Spleen (tissue), 11 donors: Measurements from ENCODE around the gene NEDD4. TPM values are rescaled to one million over a fixed set of nuclear protein-coding genes. Genes with fewer than 3 reads are reported as not detected.
"Not testable (repeated sequence)": the region's sequence is repeated elsewhere in the genome, so short reads cannot be mapped to it uniquely, and the experiment has no call there.

Experiments used
- DNase-seq: peaks from one replicate; pipeline ENCODE4 v3.0.0-alpha.2; 2020
- H3K27ac ChIP-seq, 8 donors: fragments of 200-600 bp; sonication (generic) in 7 of 8; 1 replicate in 4 of 8; 2 replicates in 4 of 8; pipeline versions ENCODE4 v1.5.0 to v1.8.0; 2016 to 2021; ENCODE audit warnings: inconsistent platforms in 4 of 8, mild to moderate bottlenecking in 4 of 8, moderate library complexity in 1 of 8
- H3K27me3 ChIP-seq, 7 donors: fragments of 200-600 bp; sonication (generic) in 6 of 7; replicated peaks in 1 of 7; 1 replicate in 4 of 7; 2 replicates in 3 of 7; pipeline versions ENCODE4 v1.5.0 to v1.8.0; 2016 to 2021; ENCODE audit warnings: inconsistent platforms in 3 of 7, mild to moderate bottlenecking in 1 of 7
- H3K36me3 ChIP-seq, 6 donors: fragments of 200-600 bp; sonication (generic) in 5 of 6; 1 replicate in 4 of 6; 2 replicates in 2 of 6; pipeline versions ENCODE4 v1.5.0 to v1.8.0; 2016 to 2021; ENCODE audit warnings: inconsistent platforms in 2 of 6
- H3K4me1 ChIP-seq, 6 donors: fragments of 200-600 bp; sonication (generic) in 5 of 6; 1 replicate in 3 of 6; 2 replicates in 3 of 6; pipeline versions ENCODE4 v1.5.0 to v1.8.0; 2016 to 2021; ENCODE audit warnings: inconsistent platforms in 3 of 6
- H3K4me3 ChIP-seq, 8 donors: fragments of 200-600 bp; sonication (generic) in 7 of 8; 1 replicate in 4 of 8; 2 replicates in 4 of 8; pipeline versions ENCODE4 v1.5.0 to v1.8.0; 2016 to 2021; ENCODE audit warnings: inconsistent platforms in 4 of 8, mild to moderate bottlenecking in 4 of 8, moderate library complexity in 2 of 8
- H3K9me3 ChIP-seq, 8 donors: fragments of 200-600 bp; sonication (generic) in 7 of 8; 1 replicate in 4 of 8; 2 replicates in 4 of 8; pipeline versions ENCODE4 v1.5.0 to v1.8.0; 2016 to 2021; ENCODE audit warnings: inconsistent platforms in 4 of 8
- POLR2A ChIP-seq, 3 donors: fragments of 450-650 bp; IDR thresholded peaks; one replicate each; pipeline ENCODE4 v1.5.1; 2017; ENCODE audit warnings: antibody characterized with exemption in 3 of 3, mild to moderate bottlenecking in 1 of 3
- POLR2AphosphoS5 ChIP-seq, 3 donors: sonication (generic); formaldehyde crosslinking; IDR thresholded peaks; one replicate each; pipeline ENCODE4 v1.5.1; 2017; ENCODE audit warnings: antibody characterized with exemption in 3 of 3
- WGBS, 5 donors: extraction: QIAGEN DNeasy Blood & Tissue Kit in 3 of 5; methylation state at CpG; one replicate each; pipeline versions ENCODE4 v1.1.5 to v1.1.7; 2013 to 2018; 5-methylcytosine and 5-hydroxymethylcytosine counted together
- intact Hi-C: fragments of 100-400 bp; cut with DNase I; formaldehyde crosslinking; loops from one replicate; pipeline ENCODE4 v1.15.0; 2023; ENCODE audit warnings: low total_unique reads
- polyA plus RNA-seq, 3 donors: library from polyadenylated mRNA; stranded (reverse); fragments of 200-250 nt; gene quantifications; one replicate each; pipeline ENCODE4 v1.2.1, GENCODE V29; 2013
- total RNA-seq, 7 donors: library from RNA; depleted of rRNA in 3 of 7; stranded (reverse); fragments of >200 nt in 3 of 7; fragmentation: NEBNext Ultra II Directional in 4 of 7; extraction: Animal tissue kit (Norgen Biotek cat#: 25700) in 4 of 7; gene quantifications; one replicate each; pipeline versions ENCODE4 v1.1.0 to v1.2.1, GENCODE V29; 2016 to 2021
- TF ChIP-seq, protein P1 (sequence below), 11 experiments: fragments of 200-600 bp in 7 of 11; fragments of 450-650 bp in 4 of 11; sonication (generic) in 4 of 11; IDR thresholded peaks in 8 of 11; conservative IDR thresholded peaks in 3 of 11; 1 replicate in 7 of 11; 2 replicates in 4 of 11; pipeline versions ENCODE4 v1.4.0 to v1.8.0; 2016 to 2021; ENCODE audit warnings: antibody characterized with exemption in 11 of 11, inconsistent platforms in 4 of 11, mild to moderate bottlenecking in 1 of 11
- donor health status: healthy with polysubstance abuse.
- donor health status: DM: no; HTN: no; CAD: no; lungs with moderate emphysema.
- donor health status: DM: no; HTN: no; CAD: no.
- donor health status: Bipolar disorder and iron deficiency.
- donor health status: healthy.
- donor health status: DM: no; HTN: no; CAD: no.
- donor health status: DM: yes; HTN: yes; CAD: no.

The NEDD4 gene
- total and polyA plus RNA-seq, 10 donors: 1.5 to 22.0 (median 16.7) TPM

DNA sequence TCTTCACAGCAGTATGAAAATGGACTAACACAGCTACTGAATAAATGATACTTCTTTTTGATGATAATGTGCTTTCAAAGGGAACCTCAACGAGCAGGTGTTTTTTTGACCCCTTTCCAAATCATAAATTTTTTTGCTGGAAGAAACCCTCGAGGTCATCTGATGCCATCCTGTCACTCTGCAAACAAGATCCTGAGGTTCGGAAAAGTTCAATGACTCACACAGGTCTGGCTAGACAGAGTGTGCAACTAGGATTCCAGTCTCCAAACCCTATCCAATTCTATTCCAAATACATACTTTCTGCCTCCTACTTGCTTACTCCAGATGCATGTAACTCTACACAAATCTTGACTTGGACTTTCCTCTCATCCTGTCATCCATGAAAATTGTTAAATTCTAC is 124.7 kb downstream of the NEDD4 start:
- 68 to 93% (median 81%) methylated on average over 3 of the region's 3 CpGs for WGBS, 5 donors
- Histone ChIP-seq H3K4me3 (no peak overlapping the region), H3K9me3 (no peaks in the 10 kb centered on the region), H3K36me3 (peaks cover 0 to 8% (median 0%) of the 10 kb centered on the region in 6 donors), H3K27ac (no peak overlapping the region), H3K27me3 (no peaks in the 10 kb centered on the region), H3K4me1 (no peaks in the 10 kb centered on the region)
- no peak for TF ChIP-seq POLR2A (IDR thresholded peaks at IDR 0.05)
- TF ChIP-seq, protein P1, sequence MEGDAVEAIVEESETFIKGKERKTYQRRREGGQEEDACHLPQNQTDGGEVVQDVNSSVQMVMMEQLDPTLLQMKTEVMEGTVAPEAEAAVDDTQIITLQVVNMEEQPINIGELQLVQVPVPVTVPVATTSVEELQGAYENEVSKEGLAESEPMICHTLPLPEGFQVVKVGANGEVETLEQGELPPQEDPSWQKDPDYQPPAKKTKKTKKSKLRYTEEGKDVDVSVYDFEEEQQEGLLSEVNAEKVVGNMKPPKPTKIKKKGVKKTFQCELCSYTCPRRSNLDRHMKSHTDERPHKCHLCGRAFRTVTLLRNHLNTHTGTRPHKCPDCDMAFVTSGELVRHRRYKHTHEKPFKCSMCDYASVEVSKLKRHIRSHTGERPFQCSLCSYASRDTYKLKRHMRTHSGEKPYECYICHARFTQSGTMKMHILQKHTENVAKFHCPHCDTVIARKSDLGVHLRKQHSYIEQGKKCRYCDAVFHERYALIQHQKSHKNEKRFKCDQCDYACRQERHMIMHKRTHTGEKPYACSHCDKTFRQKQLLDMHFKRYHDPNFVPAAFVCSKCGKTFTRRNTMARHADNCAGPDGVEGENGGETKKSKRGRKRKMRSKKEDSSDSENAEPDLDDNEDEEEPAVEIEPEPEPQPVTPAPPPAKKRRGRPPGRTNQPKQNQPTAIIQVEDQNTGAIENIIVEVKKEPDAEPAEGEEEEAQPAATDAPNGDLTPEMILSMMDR (IDR thresholded peaks at IDR 0.05 in 8 of 11, conservative IDR thresholded peaks at IDR 0.05 in 3 of 11): no peak
- DNase-seq: no peak
- intact Hi-C loops: no loop called here

DNA sequence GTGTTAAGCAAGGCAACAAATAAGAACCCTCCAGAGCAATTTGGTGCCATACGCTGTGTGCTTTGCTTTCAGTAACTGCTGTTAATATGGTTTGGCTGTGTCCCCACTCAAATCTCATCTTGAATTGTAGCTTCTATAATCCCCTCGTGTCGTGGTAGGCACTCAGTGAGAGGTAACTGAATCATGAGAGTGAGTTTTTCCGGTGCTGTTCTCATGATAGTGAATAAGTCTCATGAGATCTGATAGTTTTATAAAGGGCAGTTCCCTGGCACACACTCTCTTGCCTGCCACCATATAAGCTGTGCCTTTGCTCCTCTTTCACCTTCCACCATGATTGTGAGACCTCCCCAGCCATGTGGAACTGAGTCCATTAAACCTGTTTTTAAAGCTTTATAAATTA is 125.1 kb downstream of the NEDD4 start:
- WGBS, 5 donors: 89 to 98% (median 96%) methylated on average over 4 of the region's 4 CpGs

DNA sequence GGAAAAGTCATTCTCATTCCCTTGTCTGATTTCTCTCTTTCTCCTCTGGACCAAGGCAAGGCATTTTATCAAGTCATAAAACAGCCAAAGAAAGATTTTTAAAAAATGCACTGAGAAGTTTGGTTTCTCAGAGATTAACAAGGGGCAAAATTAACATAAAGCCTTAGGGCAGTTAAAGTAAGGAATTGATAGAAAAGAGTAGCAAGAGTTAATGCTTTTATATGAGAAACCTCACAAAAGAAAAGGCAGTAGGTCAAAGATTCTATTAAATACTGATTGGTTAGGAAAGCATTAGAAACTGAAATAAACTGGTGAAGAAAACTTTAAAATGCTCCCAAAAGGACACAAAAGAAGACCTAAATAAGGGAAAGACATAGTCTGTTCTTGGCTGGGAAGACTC is 129.5 kb downstream of the NEDD4 start:
- H3K4me3 ChIP-seq: no peak overlapping the region
- no peaks in the 10 kb centered on the region for H3K27me3 ChIP-seq
- peaks cover 0 to 38% (median 2%) of the 10 kb centered on the region in 6 donors for H3K36me3 ChIP-seq
- DNase-seq: no peak
- intact Hi-C loops: no loop called here
- no peaks in the 10 kb centered on the region for H3K9me3 ChIP-seq
- TF ChIP-seq POLR2A (IDR thresholded peaks at IDR 0.05): no peak
- TF ChIP-seq, protein P1 (IDR thresholded peaks at IDR 0.05 in 8 of 11, conservative IDR thresholded peaks at IDR 0.05 in 3 of 11): no peak
- TF ChIP-seq POLR2AphosphoS5 (IDR thresholded peaks at IDR 0.05): no peak
- no peaks in the 10 kb centered on the region for H3K4me1 ChIP-seq
- H3K27ac ChIP-seq: no peak overlapping the region

More for the DNA sequence above, 125.1 kb downstream of the NEDD4 start:
- H3K27me3 ChIP-seq, H3K4me1 ChIP-seq, H3K9me3 ChIP-seq, H3K27ac ChIP-seq, intact Hi-C loops, DNase-seq, H3K4me3 ChIP-seq, H3K36me3 ChIP-seq: not testable (repeated sequence)

DNA sequence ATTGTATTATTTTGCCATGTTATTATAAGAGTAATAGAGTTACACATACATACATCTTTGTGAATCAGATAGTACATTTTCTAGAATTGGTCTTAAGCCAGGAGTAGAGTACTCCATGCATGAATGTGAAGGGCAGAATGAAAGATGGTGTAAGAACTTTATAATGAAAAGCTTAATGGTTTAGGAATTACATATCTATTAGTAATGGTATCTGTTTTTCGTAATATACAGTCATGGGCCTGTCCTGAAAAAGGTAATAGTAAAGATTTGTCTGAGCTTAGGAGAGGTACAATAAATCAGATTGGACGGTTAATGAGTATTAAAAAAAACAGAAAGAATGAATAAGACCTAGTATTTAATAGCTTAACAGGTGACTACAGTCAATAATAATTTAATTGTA is 132.3 kb downstream of the NEDD4 start:
- Histone ChIP-seq H3K27me3 (no peaks in the 10 kb centered on the region), H3K27ac (no peak overlapping the region), H3K36me3 (peaks cover 0 to 57% (median 2%) of the 10 kb centered on the region in 6 donors), H3K4me1 (no peaks in the 10 kb centered on the region), H3K9me3 (no peaks in the 10 kb centered on the region), H3K4me3 (no peak overlapping the region)
- 90 to 98% (median 94%) methylated on average over 2 of the region's 2 CpGs for WGBS, 5 donors
- intact Hi-C loops: no loop called here
- TF ChIP-seq POLR2A (IDR thresholded peaks at IDR 0.05): no peak
- TF ChIP-seq, protein P1 (IDR thresholded peaks at IDR 0.05 in 8 of 11, conservative IDR thresholded peaks at IDR 0.05 in 3 of 11): no peak
- no peak for TF ChIP-seq POLR2AphosphoS5 (IDR thresholded peaks at IDR 0.05)
- DNase-seq: no peak

DNA sequence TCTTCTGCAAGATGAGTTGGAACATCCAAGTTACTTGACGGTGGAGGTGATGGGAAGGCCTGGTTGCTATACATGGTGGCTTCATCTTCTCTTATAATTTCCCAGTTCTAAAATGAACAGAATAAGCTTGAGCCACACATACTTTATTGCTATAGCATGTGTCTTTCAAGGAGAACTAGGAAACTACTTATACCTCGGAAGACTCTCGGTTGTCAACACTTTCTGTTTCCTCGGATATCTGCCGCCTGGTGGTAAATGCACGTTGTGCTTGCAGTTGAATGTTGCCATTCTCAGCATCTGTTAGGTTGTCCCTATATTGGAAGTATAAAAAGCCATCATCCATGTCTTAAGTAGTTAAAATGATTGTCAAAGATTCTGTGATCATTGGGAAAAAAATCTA is 132.9 kb downstream of the NEDD4 start:
- no peak for TF ChIP-seq POLR2A (IDR thresholded peaks at IDR 0.05)
- TF ChIP-seq POLR2AphosphoS5 (IDR thresholded peaks at IDR 0.05): no peak
- TF ChIP-seq, protein P1 (IDR thresholded peaks at IDR 0.05 in 8 of 11, conservative IDR thresholded peaks at IDR 0.05 in 3 of 11): no peak
- no peak for DNase-seq
- H3K4me1 ChIP-seq: no peaks in the 10 kb centered on the region
- no peak overlapping the region for H3K4me3 ChIP-seq
- H3K27me3 ChIP-seq: no peaks in the 10 kb centered on the region
- peaks cover 0 to 63% (median 2%) of the 10 kb centered on the region in 6 donors for H3K36me3 ChIP-seq
- no peaks in the 10 kb centered on the region for H3K9me3 ChIP-seq
- whole genome bisulfite sequencing, 5 donors: 79 to 98% (median 86%) methylated on average over 6 of the region's 6 CpGs
- intact Hi-C loops: no loop called here
- no peak overlapping the region for H3K27ac ChIP-seq
